Activated naive CD4-positive, alpha-beta T cell treated with anti-CD3 and anti-CD28 coated beads, Interleukin-2, amount 50 U/mL, for 24 hours (primary cell): Measurements from ENCODE around the gene CDK7.
"Not testable (repeated sequence)": the region's sequence is repeated elsewhere in the genome, so short reads cannot be mapped to it uniquely, and the experiment has no call there.

Experiments used
- H3K27ac Mint-ChIP-seq: one replicate; pipeline ENCODE4 v1.8.0; 2021; ENCODE audit warnings: mild to moderate bottlenecking, mixed read lengths
- H3K27me3 Mint-ChIP-seq: one replicate; pipeline ENCODE4 v1.8.0; 2021; ENCODE audit warnings: mixed read lengths
- H3K36me3 Mint-ChIP-seq: one replicate; pipeline ENCODE4 v1.8.0; 2021; ENCODE audit warnings: mixed read lengths
- H3K4me1 Mint-ChIP-seq: one replicate; pipeline ENCODE4 v1.8.0; 2021; ENCODE audit warnings: mixed read lengths
- H3K4me3 Mint-ChIP-seq: one replicate; pipeline ENCODE4 v1.8.0; 2021; ENCODE audit warnings: mild to moderate bottlenecking, mixed read lengths
- H3K9me3 Mint-ChIP-seq: one replicate; pipeline ENCODE4 v1.8.0; 2021; ENCODE audit warnings: mixed read lengths

The CDK7 gene

GRCh38 chr5:69220833-69221232, 13.9 kb upstream of the CDK7 start:
- H3K27me3 Mint-ChIP-seq, H3K4me3 Mint-ChIP-seq, H3K27ac Mint-ChIP-seq, H3K36me3 Mint-ChIP-seq, H3K9me3 Mint-ChIP-seq: not testable (repeated sequence)
- peaks cover 23% of the 10 kb centered on the region for H3K4me1 Mint-ChIP-seq

GRCh38 chr5:69224520-69224919, 10.2 kb upstream of the CDK7 start:
- no peaks in the 10 kb centered on the region for H3K27me3 Mint-ChIP-seq
- peaks cover 9% of the 10 kb centered on the region for H3K4me1 Mint-ChIP-seq
- H3K9me3 Mint-ChIP-seq, result no peaks in the 10 kb centered on the region
- peaks cover 7% of the 10 kb centered on the region for H3K36me3 Mint-ChIP-seq
- H3K27ac Mint-ChIP-seq, result no peak overlapping the region
- no peak overlapping the region for H3K4me3 Mint-ChIP-seq

- no peak overlapping the region for H3K4me3 Mint-ChIP-seq
- H3K27ac Mint-ChIP-seq, result no peak overlapping the region
- H3K27me3 Mint-ChIP-seq, result no peaks in the 10 kb centered on the region
- no peaks in the 10 kb centered on the region for H3K9me3 Mint-ChIP-seq
- peaks cover 4% of the 10 kb centered on the region for H3K36me3 Mint-ChIP-seq
- peaks cover 8% of the 10 kb centered on the region for H3K4me1 Mint-ChIP-seq
Observed at GRCh38 chr5:69225860-69226259, 8.8 kb upstream of the CDK7 start.

- Mint-ChIP-seq H3K36me3 (peaks cover 2% of the 10 kb centered on the region), H3K9me3 (no peaks in the 10 kb centered on the region), H3K4me1 (peaks cover 12% of the 10 kb centered on the region), H3K27me3 (no peaks in the 10 kb centered on the region), H3K27ac (no peak overlapping the region), H3K4me3 (no peak overlapping the region)
Observed at GRCh38 chr5:69230181-69230580, 4.5 kb upstream of the CDK7 start.

GRCh38 chr5:69231281-69231680, 3.4 kb upstream of the CDK7 start:
- H3K4me3 Mint-ChIP-seq, result no peak overlapping the region
- no peak overlapping the region for H3K27ac Mint-ChIP-seq
- no peaks in the 10 kb centered on the region for H3K9me3 Mint-ChIP-seq
- peaks cover 1% of the 10 kb centered on the region for H3K36me3 Mint-ChIP-seq
- peaks cover 16% of the 10 kb centered on the region for H3K4me1 Mint-ChIP-seq
- H3K27me3 Mint-ChIP-seq, result no peaks in the 10 kb centered on the region

GRCh38 chr5:69231851-69232250, 2.8 kb upstream of the CDK7 start:
- H3K27me3 Mint-ChIP-seq, result no peaks in the 10 kb centered on the region
- H3K36me3 Mint-ChIP-seq, result peaks cover 1% of the 10 kb centered on the region
- H3K27ac Mint-ChIP-seq, result no peak overlapping the region
- H3K9me3 Mint-ChIP-seq, result no peaks in the 10 kb centered on the region
- H3K4me3 Mint-ChIP-seq, result no peak overlapping the region
- H3K4me1 Mint-ChIP-seq, result peaks cover 22% of the 10 kb centered on the region

- H3K4me1 Mint-ChIP-seq, result peaks cover 55% of the 10 kb centered on the region
- H3K4me3 Mint-ChIP-seq, result peak overlapping the region; percentile 88
- not testable (repeated sequence) for H3K27me3 Mint-ChIP-seq, H3K9me3 Mint-ChIP-seq
- H3K27ac Mint-ChIP-seq, result peak overlapping the region; percentile 76
- H3K36me3 Mint-ChIP-seq, result peaks cover 17% of the 10 kb centered on the region
Observed at GRCh38 chr5:69236733-69237132, 2.0 kb downstream of the CDK7 start.

- H3K27ac Mint-ChIP-seq, result no peak overlapping the region
- H3K9me3 Mint-ChIP-seq, result no peaks in the 10 kb centered on the region
- H3K4me3 Mint-ChIP-seq, result peak overlapping the region; percentile 88
- peaks cover 21% of the 10 kb centered on the region for H3K36me3 Mint-ChIP-seq
- H3K4me1 Mint-ChIP-seq, result peaks cover 65% of the 10 kb centered on the region
- no peaks in the 10 kb centered on the region for H3K27me3 Mint-ChIP-seq
Observed at GRCh38 chr5:69237877-69238276, 3.2 kb downstream of the CDK7 start.

- Mint-ChIP-seq H3K27me3 (no peaks in the 10 kb centered on the region), H3K4me3 (no peak overlapping the region), H3K27ac (no peak overlapping the region), H3K36me3 (peaks cover 22% of the 10 kb centered on the region), H3K9me3 (no peaks in the 10 kb centered on the region), H3K4me1 (peaks cover 71% of the 10 kb centered on the region)
Observed at GRCh38 chr5:69238760-69239251, 4.1 kb downstream of the CDK7 start.

GRCh38 chr5:69242215-69242927, 7.7 kb downstream of the CDK7 start:
- Mint-ChIP-seq H3K27ac (no peak overlapping the region), H3K27me3 (no peaks in the 10 kb centered on the region), H3K4me1 (peaks cover 73% of the 10 kb centered on the region), H3K36me3 (peaks cover 33% of the 10 kb centered on the region), H3K9me3 (peaks cover 7% of the 10 kb centered on the region), H3K4me3 (no peak overlapping the region)

- Mint-ChIP-seq H3K9me3 (peaks cover 11% of the 10 kb centered on the region), H3K27me3 (no peaks in the 10 kb centered on the region), H3K36me3 (peaks cover 40% of the 10 kb centered on the region), H3K27ac (no peak overlapping the region), H3K4me3 (no peak overlapping the region), H3K4me1 (peaks cover 63% of the 10 kb centered on the region)
Observed at GRCh38 chr5:69245031-69245430, 10.3 kb downstream of the CDK7 start.

GRCh38 chr5:69248019-69248418, 13.3 kb downstream of the CDK7 start:
- Mint-ChIP-seq H3K4me3 (no peak overlapping the region), H3K9me3 (peaks cover 11% of the 10 kb centered on the region), H3K36me3 (peaks cover 28% of the 10 kb centered on the region), H3K27ac (no peak overlapping the region), H3K4me1 (peaks cover 47% of the 10 kb centered on the region), H3K27me3 (no peaks in the 10 kb centered on the region)

GRCh38 chr5:69250593-69250992, 15.9 kb downstream of the CDK7 start:
- peaks cover 29% of the 10 kb centered on the region for H3K4me1 Mint-ChIP-seq

GRCh38 chr5:69252437-69252836, 17.8 kb downstream of the CDK7 start:
- Mint-ChIP-seq H3K36me3 (peaks cover 15% of the 10 kb centered on the region), H3K9me3 (peaks cover 3% of the 10 kb centered on the region), H3K27ac (no peak overlapping the region), H3K4me1 (peaks cover 12% of the 10 kb centered on the region), H3K4me3 (no peak overlapping the region), H3K27me3 (no peaks in the 10 kb centered on the region)

More at GRCh38 chr5:69250593-69250992, 15.9 kb downstream of the CDK7 start:
- H3K36me3 Mint-ChIP-seq, result peaks cover 23% of the 10 kb centered on the region
- H3K4me3 Mint-ChIP-seq, result no peak overlapping the region
- peak overlapping the region; percentile 35 for H3K27ac Mint-ChIP-seq
- H3K27me3 Mint-ChIP-seq, result no peaks in the 10 kb centered on the region
- H3K9me3 Mint-ChIP-seq, result peaks cover 11% of the 10 kb centered on the region

GRCh38 chr5:69255940-69256339, 21.3 kb downstream of the CDK7 start:
- not testable (repeated sequence) for H3K27me3 Mint-ChIP-seq, H3K27ac Mint-ChIP-seq, H3K36me3 Mint-ChIP-seq, H3K4me3 Mint-ChIP-seq, H3K9me3 Mint-ChIP-seq, H3K4me1 Mint-ChIP-seq

GRCh38 chr5:69257577-69257976, 22.9 kb downstream of the CDK7 start:
- H3K4me3 Mint-ChIP-seq, result no peak overlapping the region
- H3K4me1 Mint-ChIP-seq, result no peaks in the 10 kb centered on the region
- no peak overlapping the region for H3K27ac Mint-ChIP-seq
- peaks cover 12% of the 10 kb centered on the region for H3K36me3 Mint-ChIP-seq
- no peaks in the 10 kb centered on the region for H3K27me3 Mint-ChIP-seq
- H3K9me3 Mint-ChIP-seq, result no peaks in the 10 kb centered on the region

GRCh38 chr5:69261034-69261433, 26.3 kb downstream of the CDK7 start:
- Mint-ChIP-seq H3K27me3 (no peaks in the 10 kb centered on the region), H3K4me1 (no peaks in the 10 kb centered on the region), H3K9me3 (no peaks in the 10 kb centered on the region), H3K27ac (no peak overlapping the region), H3K4me3 (no peak overlapping the region), H3K36me3 (peaks cover 19% of the 10 kb centered on the region)
